ENCODE data around the gene PDSS2.

Gene PDSS2

GRCh38 chr6:107219851-107220250 is 239.5 kb downstream of the PDSS2 start:
- H3K79me2 ChIP-seq (ENCODE audit: control insufficient read depth, insufficient read depth, low read length, poor library complexity), result no peaks in the 10 kb centered on the region
- H3K9me3 ChIP-seq (ENCODE audit: insufficient read depth, low read depth, low read length), result no peaks in the 10 kb centered on the region
- H4K91ac ChIP-seq (ENCODE audit: low read depth, low read length), result no peak overlapping the region
- H3K27me3 ChIP-seq (ENCODE audit: insufficient read depth, low read length), result no peaks in the 10 kb centered on the region
- H3K27ac ChIP-seq (ENCODE audit: low read depth, low read length), result no peak overlapping the region
- H3K4me1 ChIP-seq (ENCODE audit: control insufficient read depth in 1 of 2, insufficient read depth in 2 of 2, low read length in 2 of 2), result no peaks in the 10 kb centered on the region
- no peak overlapping the region for H3K14ac ChIP-seq (ENCODE audit: low read length)
- no peak overlapping the region for H3K4ac ChIP-seq (ENCODE audit: low read depth, low read length)
- WGBS (ENCODE audit: extremely low coverage, insufficient coverage, insufficient read length), result no CpG with 5 or more reads among the region's 4 CpGs
- no peak overlapping the region for H3K4me3 ChIP-seq (ENCODE audit: low read depth, low read length)
- H3K18ac ChIP-seq (ENCODE audit: low read length), result no peak overlapping the region
- no peak overlapping the region for H3K4me2 ChIP-seq (ENCODE audit: low read length)
- no peak overlapping the region for H3K23ac ChIP-seq (ENCODE audit: low read length)
- H2AFZ ChIP-seq (ENCODE audit: insufficient read depth, low read length, poor library complexity), result no peak overlapping the region
- DNase-seq, result peak; percentile 66 to 72
- no peaks in the 10 kb centered on the region for H3K79me1 ChIP-seq (ENCODE audit: low read length)
- H2BK5ac ChIP-seq (ENCODE audit: low read depth, low read length, poor library complexity), result no peak overlapping the region
- no peak overlapping the region for H4K12ac ChIP-seq (ENCODE audit: low read depth, low read length)
- H2BK12ac ChIP-seq (ENCODE audit: low read length), result no peak overlapping the region
- no peak overlapping the region for H4K8ac ChIP-seq (ENCODE audit: low read depth, low read length)
- H2AK5ac ChIP-seq (ENCODE audit: low read length), result no peak overlapping the region
- H3K36me3 ChIP-seq (ENCODE audit: control insufficient read depth in 1 of 2, insufficient read depth in 2 of 2, low read length in 2 of 2), result no peaks in the 10 kb centered on the region
- H3K9ac ChIP-seq (ENCODE audit: low read length), result no peak overlapping the region
- H2BK120ac ChIP-seq (ENCODE audit: insufficient read depth, low read length, poor library complexity), result no peak overlapping the region

GRCh38 chr6:107218142-107218541 is 241.2 kb downstream of the PDSS2 start:
- H2AFZ ChIP-seq (ENCODE audit: insufficient read depth, low read length, poor library complexity), result no peak overlapping the region
- no peaks in the 10 kb centered on the region for H3K27me3 ChIP-seq (ENCODE audit: insufficient read depth, low read length)
- H3K18ac ChIP-seq (ENCODE audit: low read length), result no peak overlapping the region
- WGBS (ENCODE audit: extremely low coverage, insufficient coverage, insufficient read length), result no CpG with 5 or more reads among the region's 2 CpGs
- no peak overlapping the region for H3K9ac ChIP-seq (ENCODE audit: low read length)
- no peak overlapping the region for H3K4me3 ChIP-seq (ENCODE audit: low read depth, low read length)
- H3K4me2 ChIP-seq (ENCODE audit: low read length), result no peak overlapping the region
- no peak overlapping the region for H2BK12ac ChIP-seq (ENCODE audit: low read length)
- no peak overlapping the region for H4K12ac ChIP-seq (ENCODE audit: low read depth, low read length)
- no peak for DNase-seq
- H2AK5ac ChIP-seq (ENCODE audit: low read length), result no peak overlapping the region
- no peak overlapping the region for H4K8ac ChIP-seq (ENCODE audit: low read depth, low read length)
- H4K91ac ChIP-seq (ENCODE audit: low read depth, low read length), result no peak overlapping the region
- no peak overlapping the region for H3K4ac ChIP-seq (ENCODE audit: low read depth, low read length)
- no peaks in the 10 kb centered on the region for H3K36me3 ChIP-seq (ENCODE audit: control insufficient read depth in 1 of 2, insufficient read depth in 2 of 2, low read length in 2 of 2)
- H3K79me2 ChIP-seq (ENCODE audit: control insufficient read depth, insufficient read depth, low read length, poor library complexity), result no peaks in the 10 kb centered on the region
- no peaks in the 10 kb centered on the region for H3K4me1 ChIP-seq (ENCODE audit: control insufficient read depth in 1 of 2, insufficient read depth in 2 of 2, low read length in 2 of 2)
- no peak overlapping the region for H2BK5ac ChIP-seq (ENCODE audit: low read depth, low read length, poor library complexity)
- H3K27ac ChIP-seq (ENCODE audit: low read depth, low read length), result no peak overlapping the region
- no peak overlapping the region for H2BK120ac ChIP-seq (ENCODE audit: insufficient read depth, low read length, poor library complexity)
- H3K79me1 ChIP-seq (ENCODE audit: low read length), result no peaks in the 10 kb centered on the region
- H3K9me3 ChIP-seq (ENCODE audit: insufficient read depth, low read depth, low read length), result no peaks in the 10 kb centered on the region
- H3K14ac ChIP-seq (ENCODE audit: low read length), result no peak overlapping the region
- H3K23ac ChIP-seq (ENCODE audit: low read length), result no peak overlapping the region

GRCh38 chr6:107217248-107217647 is 242.1 kb downstream of the PDSS2 start:
- Histone ChIP-seq H3K9ac (ENCODE audit: low read length) (no peak overlapping the region), H3K79me2 (ENCODE audit: control insufficient read depth, insufficient read depth, low read length, poor library complexity) (no peaks in the 10 kb centered on the region), H4K12ac (ENCODE audit: low read depth, low read length) (no peak overlapping the region), H3K4me2 (ENCODE audit: low read length) (no peak overlapping the region), H3K23ac (ENCODE audit: low read length) (no peak overlapping the region), H3K4me1 (ENCODE audit: control insufficient read depth in 1 of 2, insufficient read depth in 2 of 2, low read length in 2 of 2) (no peaks in the 10 kb centered on the region), H3K79me1 (ENCODE audit: low read length) (no peaks in the 10 kb centered on the region), H4K91ac (ENCODE audit: low read depth, low read length) (no peak overlapping the region), H3K27me3 (ENCODE audit: insufficient read depth, low read length) (no peaks in the 10 kb centered on the region), H3K4ac (ENCODE audit: low read depth, low read length) (no peak overlapping the region), H3K36me3 (ENCODE audit: control insufficient read depth in 1 of 2, insufficient read depth in 2 of 2, low read length in 2 of 2) (no peaks in the 10 kb centered on the region), H3K9me3 (ENCODE audit: insufficient read depth, low read depth, low read length) (no peaks in the 10 kb centered on the region), H2AFZ (ENCODE audit: insufficient read depth, low read length, poor library complexity) (no peak overlapping the region), H2BK12ac (ENCODE audit: low read length) (no peak overlapping the region), H3K4me3 (ENCODE audit: low read depth, low read length) (no peak overlapping the region), H3K14ac (ENCODE audit: low read length) (no peak overlapping the region), H4K8ac (ENCODE audit: low read depth, low read length) (no peak overlapping the region), H3K27ac (ENCODE audit: low read depth, low read length) (no peak overlapping the region), H2BK5ac (ENCODE audit: low read depth, low read length, poor library complexity) (no peak overlapping the region), H2AK5ac (ENCODE audit: low read length) (no peak overlapping the region), H3K18ac (ENCODE audit: low read length) (no peak overlapping the region), H2BK120ac (ENCODE audit: insufficient read depth, low read length, poor library complexity) (no peak overlapping the region)
- DNase-seq, result no peak

- no peak overlapping the region for H2AK5ac ChIP-seq (ENCODE audit: low read length)
- no peaks in the 10 kb centered on the region for H3K36me3 ChIP-seq (ENCODE audit: control insufficient read depth in 1 of 2, insufficient read depth in 2 of 2, low read length in 2 of 2)
- no peaks in the 10 kb centered on the region for H3K27me3 ChIP-seq (ENCODE audit: insufficient read depth, low read length)
- no peak overlapping the region for H4K91ac ChIP-seq (ENCODE audit: low read depth, low read length)
- H4K8ac ChIP-seq (ENCODE audit: low read depth, low read length), result no peak overlapping the region
- H3K79me2 ChIP-seq (ENCODE audit: control insufficient read depth, insufficient read depth, low read length, poor library complexity), result no peaks in the 10 kb centered on the region
- H3K4ac ChIP-seq (ENCODE audit: low read depth, low read length), result no peak overlapping the region
- no peaks in the 10 kb centered on the region for H3K9me3 ChIP-seq (ENCODE audit: insufficient read depth, low read depth, low read length)
- H3K4me3 ChIP-seq (ENCODE audit: low read depth, low read length), result no peak overlapping the region
- H2BK12ac ChIP-seq (ENCODE audit: low read length), result no peak overlapping the region
- no peak overlapping the region for H3K18ac ChIP-seq (ENCODE audit: low read length)
- H4K12ac ChIP-seq (ENCODE audit: low read depth, low read length), result no peak overlapping the region
- H3K27ac ChIP-seq (ENCODE audit: low read depth, low read length), result no peak overlapping the region
- H3K14ac ChIP-seq (ENCODE audit: low read length), result no peak overlapping the region
- H2AFZ ChIP-seq (ENCODE audit: insufficient read depth, low read length, poor library complexity), result no peak overlapping the region
- no peak overlapping the region for H3K4me2 ChIP-seq (ENCODE audit: low read length)
- no peak overlapping the region for H2BK120ac ChIP-seq (ENCODE audit: insufficient read depth, low read length, poor library complexity)
- no peak for DNase-seq
- no peak overlapping the region for H3K9ac ChIP-seq (ENCODE audit: low read length)
- H3K23ac ChIP-seq (ENCODE audit: low read length), result no peak overlapping the region
- H3K79me1 ChIP-seq (ENCODE audit: low read length), result no peaks in the 10 kb centered on the region
- H3K4me1 ChIP-seq (ENCODE audit: control insufficient read depth in 1 of 2, insufficient read depth in 2 of 2, low read length in 2 of 2), result no peaks in the 10 kb centered on the region
- WGBS (ENCODE audit: extremely low coverage, insufficient coverage, insufficient read length), result no CpG with 5 or more reads among the region's 8 CpGs
- H2BK5ac ChIP-seq (ENCODE audit: low read depth, low read length, poor library complexity), result no peak overlapping the region
Observed at GRCh38 chr6:107216197-107216933, 243.0 kb downstream of the PDSS2 start.
